Nephron (organoid): ENCODE measurements around the gene KCNH1.

Source experiments
- H3K27ac Mint-ChIP-seq, 3 experiments: 2 replicates each; pipeline ENCODE4 v1.8.0; 2020; ENCODE audit warnings: mixed read lengths in 3 of 3, mild to moderate bottlenecking in 2 of 3, moderate library complexity in 1 of 3
- H3K27me3 Mint-ChIP-seq: 2 replicates; pipeline ENCODE4 v1.8.0; 2021; ENCODE audit warnings: low read depth, mild to moderate bottlenecking, moderate library complexity, mixed read lengths
- H3K36me3 Mint-ChIP-seq: 2 replicates; pipeline ENCODE4 v1.8.0; 2020; ENCODE audit warnings: low read depth, mixed read lengths
- H3K4me1 Mint-ChIP-seq: 2 replicates; pipeline ENCODE4 v1.8.0; 2020; ENCODE audit warnings: mixed read lengths
- H3K4me3 Mint-ChIP-seq, 3 experiments: 2 replicates each; pipeline ENCODE4 v1.8.0; 2020; ENCODE audit warnings: mild to moderate bottlenecking in 3 of 3, mixed read lengths in 3 of 3, moderate library complexity in 2 of 3
- H3K9me3 Mint-ChIP-seq: 2 replicates; pipeline ENCODE4 v1.8.0; 2020; ENCODE audit warnings: mixed read lengths
- CTCF ChIP-seq, 3 experiments: fragments of 200-600 bp; sonication (generic); IDR thresholded peaks; one replicate each; pipeline ENCODE4 v1.5.0; 2021; ENCODE audit warnings: antibody characterized with exemption in 3 of 3; ENCODE audit not compliant: unreplicated experiment in 3 of 3

KCNH1 gene

GRCh38 chr1:211133836-211134669, at the start of gene KCNH1:
KCNH1 (minus strand) TSS chr1:211134148; CDS start chr1:211133945, 203 bp downstream.
- Mint-ChIP-seq H3K27me3 (peaks cover 75% of the 10 kb centered on the region), H3K4me3 (peak within 1 kb of the TSS; percentile 72 to 79 (median 74)), H3K9me3 (no peaks in the 10 kb centered on the region), H3K4me1 (no peaks in the 10 kb centered on the region), H3K27ac (no peak within 1 kb of the TSS), H3K36me3 (no peaks in the 10 kb centered on the region)
- peak; percentile 98 to 99 (median 98) for TF ChIP-seq CTCF (IDR thresholded peaks at IDR 0.05; ENCODE audit: unreplicated experiment in 3 of 3)

- Mint-ChIP-seq H3K9me3 (no peaks in the 10 kb centered on the region), H3K27me3 (peaks cover 9% of the 10 kb centered on the region), H3K36me3 (no peaks in the 10 kb centered on the region), H3K27ac (no peak overlapping the region), H3K4me1 (no peaks in the 10 kb centered on the region), H3K4me3 (no peak overlapping the region)
- TF ChIP-seq CTCF (IDR thresholded peaks at IDR 0.05; ENCODE audit: unreplicated experiment in 3 of 3): no peak
Measured at GRCh38 chr1:211182746-211183145, 48.8 kb upstream of the KCNH1 start.

- Mint-ChIP-seq H3K27ac (no peak overlapping the region), H3K4me3 (no peak overlapping the region), H3K27me3 (no peaks in the 10 kb centered on the region), H3K9me3 (peaks cover 15% of the 10 kb centered on the region), H3K36me3 (no peaks in the 10 kb centered on the region), H3K4me1 (no peaks in the 10 kb centered on the region)
- TF ChIP-seq CTCF (IDR thresholded peaks at IDR 0.05; ENCODE audit: unreplicated experiment in 3 of 3): no peak
Measured at GRCh38 chr1:211174375-211174774, 40.4 kb upstream of the KCNH1 start.

- H3K27ac Mint-ChIP-seq: no peak overlapping the region
- TF ChIP-seq CTCF (IDR thresholded peaks at IDR 0.05; ENCODE audit: unreplicated experiment in 3 of 3): no peak
- H3K27me3 Mint-ChIP-seq: no peaks in the 10 kb centered on the region
- peaks cover 25% of the 10 kb centered on the region for H3K9me3 Mint-ChIP-seq
- no peak overlapping the region for H3K4me3 Mint-ChIP-seq
- no peaks in the 10 kb centered on the region for H3K36me3 Mint-ChIP-seq
- no peaks in the 10 kb centered on the region for H3K4me1 Mint-ChIP-seq
Measured at GRCh38 chr1:211172657-211173056, 38.7 kb upstream of the KCNH1 start.

- TF ChIP-seq CTCF (IDR thresholded peaks at IDR 0.05; ENCODE audit: unreplicated experiment in 3 of 3): no peak
- Mint-ChIP-seq H3K27ac (no peak overlapping the region), H3K36me3 (no peaks in the 10 kb centered on the region), H3K27me3 (no peaks in the 10 kb centered on the region), H3K9me3 (peaks cover 31% of the 10 kb centered on the region), H3K4me3 (no peak overlapping the region), H3K4me1 (no peaks in the 10 kb centered on the region)
Measured at GRCh38 chr1:211169353-211169752, 35.4 kb upstream of the KCNH1 start.

- H3K36me3 Mint-ChIP-seq: no peaks in the 10 kb centered on the region
- no peaks in the 10 kb centered on the region for H3K4me1 Mint-ChIP-seq
- H3K9me3 Mint-ChIP-seq: peaks cover 26% of the 10 kb centered on the region
- no peak overlapping the region for H3K4me3 Mint-ChIP-seq
- H3K27me3 Mint-ChIP-seq: no peaks in the 10 kb centered on the region
- no peak overlapping the region for H3K27ac Mint-ChIP-seq
- TF ChIP-seq CTCF (IDR thresholded peaks at IDR 0.05; ENCODE audit: unreplicated experiment in 3 of 3): no peak
Measured at GRCh38 chr1:211158866-211159265, 24.9 kb upstream of the KCNH1 start.
